ENCODE results near the gene SERPINE1. TPM values are rescaled to one million over a fixed set of nuclear protein-coding genes. Genes with fewer than 3 reads are reported as not detected.

The SERPINE1 gene
- total and polyA plus RNA-seq, 2 of the 13 experiments (the other 11 are each of a cell fraction or from before 2014, with no cell fraction given) = 21.2 to 1,576 TPM

- TF ChIP-seq, protein P1, sequence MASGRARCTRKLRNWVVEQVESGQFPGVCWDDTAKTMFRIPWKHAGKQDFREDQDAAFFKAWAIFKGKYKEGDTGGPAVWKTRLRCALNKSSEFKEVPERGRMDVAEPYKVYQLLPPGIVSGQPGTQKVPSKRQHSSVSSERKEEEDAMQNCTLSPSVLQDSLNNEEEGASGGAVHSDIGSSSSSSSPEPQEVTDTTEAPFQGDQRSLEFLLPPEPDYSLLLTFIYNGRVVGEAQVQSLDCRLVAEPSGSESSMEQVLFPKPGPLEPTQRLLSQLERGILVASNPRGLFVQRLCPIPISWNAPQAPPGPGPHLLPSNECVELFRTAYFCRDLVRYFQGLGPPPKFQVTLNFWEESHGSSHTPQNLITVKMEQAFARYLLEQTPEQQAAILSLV (CRISPR knock-in tag; IDR thresholded peaks at IDR 0.05; ENCODE audit: borderline replicate concordance) = no peak
- TF ChIP-seq AHR (CRISPR knock-in tag; IDR thresholded peaks at IDR 0.05) (no peak), BHLHE40 (IDR thresholded peaks at IDR 0.05; ENCODE audit: low read length) (peak; percentile 69), MTF1 (CRISPR knock-in tag; IDR thresholded peaks at IDR 0.05) (no peak), ZNF333 (CRISPR knock-in tag; IDR thresholded peaks at IDR 0.05; ENCODE audit: borderline replicate concordance) (no peak), PPARG (CRISPR knock-in tag; conservative IDR thresholded peaks at IDR 0.05) (no peak), MTA1 (CRISPR knock-in tag; IDR thresholded peaks at IDR 0.05; ENCODE audit: borderline replicate concordance) (peak; percentile 54; the same call in 1 of the 2 replicates), HNF4G (IDR thresholded peaks at IDR 0.05; ENCODE audit: borderline replicate concordance, low read depth, low read length) (no peak), HNF4G (CRISPR knock-in tag; IDR thresholded peaks at IDR 0.05; ENCODE audit: borderline replicate concordance, low read depth) (0 out of 2 replicates have a peak, but pooled peaks have one; percentile 18), SNRNP70 (IDR thresholded peaks at IDR 0.05; ENCODE audit: low read depth, low read length) (no peak), SCMH1 (CRISPR knock-in tag; IDR thresholded peaks at IDR 0.05; ENCODE audit: borderline replicate concordance) (no peak), ZNF3 (CRISPR knock-in tag; IDR thresholded peaks at IDR 0.05) (no peak), ZNF615 (CRISPR knock-in tag; IDR thresholded peaks at IDR 0.05; ENCODE audit: borderline replicate concordance) (no peak), PHF5A (CRISPR knock-in tag; IDR thresholded peaks at IDR 0.05; ENCODE audit: low read depth, unreplicated experiment) (no peak), ZNF678 (CRISPR knock-in tag; IDR thresholded peaks at IDR 0.05) (no peak), ZBTB14 (CRISPR knock-in tag; IDR thresholded peaks at IDR 0.05) (no peak), HMGA1 (CRISPR knock-in tag; conservative IDR thresholded peaks at IDR 0.05) (no peak), ZNF879 (CRISPR knock-in tag; IDR thresholded peaks at IDR 0.05) (no peak), ZNF703 (CRISPR knock-in tag; IDR thresholded peaks at IDR 0.05; ENCODE audit: borderline replicate concordance) (no peak), HOXA3 (CRISPR knock-in tag; IDR thresholded peaks at IDR 0.05) (0 out of 2 replicates have a peak, but pooled peaks have one; percentile 34), TFDP1 (CRISPR knock-in tag; IDR thresholded peaks at IDR 0.05; ENCODE audit: borderline replicate concordance) (peak; percentile 49; the same call in 1 of the 2 replicates), TBL1XR1 (IDR thresholded peaks at IDR 0.05; ENCODE audit: borderline replicate concordance, low read length, partially characterized antibody) (peak; percentile 29)
- TF ChIP-seq, protein P2, sequence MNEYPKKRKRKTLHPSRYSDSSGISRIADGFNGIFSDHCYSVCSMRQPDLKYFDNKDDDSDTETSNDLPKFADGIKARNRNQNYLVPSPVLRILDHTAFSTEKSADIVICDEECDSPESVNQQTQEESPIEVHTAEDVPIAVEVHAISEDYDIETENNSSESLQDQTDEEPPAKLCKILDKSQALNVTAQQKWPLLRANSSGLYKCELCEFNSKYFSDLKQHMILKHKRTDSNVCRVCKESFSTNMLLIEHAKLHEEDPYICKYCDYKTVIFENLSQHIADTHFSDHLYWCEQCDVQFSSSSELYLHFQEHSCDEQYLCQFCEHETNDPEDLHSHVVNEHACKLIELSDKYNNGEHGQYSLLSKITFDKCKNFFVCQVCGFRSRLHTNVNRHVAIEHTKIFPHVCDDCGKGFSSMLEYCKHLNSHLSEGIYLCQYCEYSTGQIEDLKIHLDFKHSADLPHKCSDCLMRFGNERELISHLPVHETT (CRISPR knock-in tag; conservative IDR thresholded peaks at IDR 0.05) = no peak
- TF ChIP-seq, protein P3, sequence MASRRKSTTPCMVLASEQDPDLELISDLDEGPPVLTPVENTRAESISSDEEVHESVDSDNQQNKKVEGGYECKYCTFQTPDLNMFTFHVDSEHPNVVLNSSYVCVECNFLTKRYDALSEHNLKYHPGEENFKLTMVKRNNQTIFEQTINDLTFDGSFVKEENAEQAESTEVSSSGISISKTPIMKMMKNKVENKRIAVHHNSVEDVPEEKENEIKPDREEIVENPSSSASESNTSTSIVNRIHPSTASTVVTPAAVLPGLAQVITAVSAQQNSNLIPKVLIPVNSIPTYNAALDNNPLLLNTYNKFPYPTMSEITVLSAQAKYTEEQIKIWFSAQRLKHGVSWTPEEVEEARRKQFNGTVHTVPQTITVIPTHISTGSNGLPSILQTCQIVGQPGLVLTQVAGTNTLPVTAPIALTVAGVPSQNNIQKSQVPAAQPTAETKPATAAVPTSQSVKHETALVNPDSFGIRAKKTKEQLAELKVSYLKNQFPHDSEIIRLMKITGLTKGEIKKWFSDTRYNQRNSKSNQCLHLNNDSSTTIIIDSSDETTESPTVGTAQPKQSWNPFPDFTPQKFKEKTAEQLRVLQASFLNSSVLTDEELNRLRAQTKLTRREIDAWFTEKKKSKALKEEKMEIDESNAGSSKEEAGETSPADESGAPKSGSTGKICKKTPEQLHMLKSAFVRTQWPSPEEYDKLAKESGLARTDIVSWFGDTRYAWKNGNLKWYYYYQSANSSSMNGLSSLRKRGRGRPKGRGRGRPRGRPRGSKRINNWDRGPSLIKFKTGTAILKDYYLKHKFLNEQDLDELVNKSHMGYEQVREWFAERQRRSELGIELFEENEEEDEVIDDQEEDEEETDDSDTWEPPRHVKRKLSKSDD (CRISPR knock-in tag; IDR thresholded peaks at IDR 0.05; ENCODE audit: low read depth) = no peak
These were observed 22.7 kb upstream of the SERPINE1 start (continued) for GRCh38 chr7:101104193-101104713.

All from HepG2 (cell line).